KMS-11 (cell line): ENCODE results near the gene PABPC4L.

Experiments used
- H2AFZ ChIP-seq: fragments of 200-600 bp; sonication (generic); 2 replicates; pipeline ENCODE4 v1.6.1; 2016; ENCODE audit warnings: antibody characterized with exemption, mixed run types, low read depth
- H3K27ac ChIP-seq: fragments of 200-600 bp; sonication (generic); 2 replicates; pipeline ENCODE4 v1.6.1; 2016; ENCODE audit warnings: mild to moderate bottlenecking, mixed run types
- H3K27me3 ChIP-seq: fragments of 200-600 bp; sonication (generic); 2 replicates; pipeline ENCODE4 v1.6.1; 2017; ENCODE audit warnings: mild to moderate bottlenecking, low read depth, mixed run types, moderate library complexity; ENCODE audit not compliant: insufficient read depth
- H3K36me3 ChIP-seq: fragments of 200-600 bp; sonication (generic); 2 replicates; pipeline ENCODE4 v1.6.1; 2017; ENCODE audit warnings: mild to moderate bottlenecking, mixed run types; ENCODE audit not compliant: insufficient read depth
- H3K4me1 ChIP-seq: fragments of 200-600 bp; sonication (generic); 2 replicates; pipeline ENCODE4 v1.6.1; 2016; ENCODE audit warnings: mild to moderate bottlenecking, low read depth, mixed run types; ENCODE audit not compliant: poor library complexity, severe bottlenecking
- H3K4me2 ChIP-seq: fragments of 200-600 bp; sonication (generic); 2 replicates; pipeline ENCODE4 v1.7.0; 2016; ENCODE audit warnings: mild to moderate bottlenecking, mixed run types
- H3K4me3 ChIP-seq: fragments of 200-600 bp; sonication (generic); IDR thresholded peaks from 2 replicates; pipeline ENCODE4 v1.6.1; 2017; ENCODE audit warnings: low read depth, low read length, mixed read lengths; ENCODE audit not compliant: insufficient read depth
- H3K79me2 ChIP-seq: fragments of 200-600 bp; sonication (generic); 2 replicates; pipeline ENCODE4 v1.6.1; 2016; ENCODE audit warnings: low read depth, mixed run types; ENCODE audit not compliant: insufficient read depth
- H3K9ac ChIP-seq: fragments of 200-600 bp; sonication (generic); 2 replicates; pipeline ENCODE4 v1.6.1; 2016; ENCODE audit warnings: mild to moderate bottlenecking, mixed run types
- H4K20me1 ChIP-seq: fragments of 200-600 bp; sonication (generic); 2 replicates; pipeline ENCODE4 v1.6.1; 2016; ENCODE audit warnings: mild to moderate bottlenecking, mixed run types; ENCODE audit not compliant: insufficient read depth
- TF ChIP-seq, protein P1 (sequence below): fragments of 200-600 bp; sonication (generic); conservative IDR thresholded peaks from 2 replicates; pipeline ENCODE4 v1.6.1; 2017; ENCODE audit warnings: low read depth, mild to moderate bottlenecking, antibody characterized with exemption, low read length, moderate library complexity, mixed read lengths

PABPC4L gene

DNA sequence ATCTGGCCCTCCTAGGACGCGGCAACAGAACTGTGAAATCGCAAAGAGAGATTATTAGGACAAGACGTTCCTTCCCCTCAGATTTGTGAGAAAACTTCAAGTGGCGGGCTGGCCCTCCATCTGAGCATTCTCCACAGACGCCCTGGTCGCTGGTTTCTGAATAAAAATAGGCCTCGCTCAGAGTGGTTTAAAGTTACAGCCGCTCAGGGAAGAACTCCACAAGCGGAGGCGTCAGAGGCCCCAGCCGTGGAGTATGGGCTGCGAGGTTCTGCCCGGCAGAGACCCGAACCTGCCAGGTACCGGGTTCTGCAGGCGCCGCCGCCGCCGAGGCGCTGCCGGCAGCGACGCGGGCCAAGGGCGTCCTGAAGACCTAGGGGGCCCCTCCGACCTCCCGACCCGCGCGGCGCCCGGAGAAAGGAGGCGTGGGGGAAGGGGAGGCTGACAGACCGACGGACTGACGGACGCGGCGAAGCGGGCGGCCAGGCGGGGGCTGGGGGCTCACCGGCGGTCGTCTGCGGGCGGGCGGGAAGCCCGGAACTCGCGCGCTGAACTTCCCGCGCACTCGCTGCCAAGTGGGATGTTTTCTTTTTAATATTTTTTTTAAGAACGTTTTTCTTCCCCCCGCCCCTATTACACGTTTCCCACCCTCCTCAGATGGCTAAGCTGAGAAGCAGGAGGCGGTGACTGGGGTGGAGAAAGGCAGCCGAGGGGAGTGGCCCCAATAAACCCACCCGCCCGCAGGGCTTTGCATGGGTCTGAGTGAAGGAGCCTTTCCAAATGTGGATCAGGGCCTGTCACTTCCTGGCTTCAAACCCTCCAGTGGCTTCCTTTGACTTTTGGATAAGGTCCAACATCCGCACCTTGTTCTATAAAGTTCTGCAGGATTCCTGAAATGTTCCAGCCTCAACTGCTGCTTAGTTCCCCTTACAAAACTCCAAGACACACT is at the start of gene PABPC4L:
PABPC4L (minus strand) TSS at position 574 of the 946 bp plus-strand sequence. CDS start 770 bp downstream, outside the sequence.
- H3K9ac ChIP-seq = no peak within 1 kb of the TSS
- no peaks in the 10 kb centered on the region for H3K27me3 ChIP-seq
- H4K20me1 ChIP-seq = no peaks in the 10 kb centered on the region
- peaks cover 11% of the 10 kb centered on the region for H3K4me1 ChIP-seq
- H3K27ac ChIP-seq = no peak within 1 kb of the TSS
- no peaks in the 10 kb centered on the region for H3K79me2 ChIP-seq
- no peak within 1 kb of the TSS for H3K4me2 ChIP-seq
- TF ChIP-seq, protein P1, sequence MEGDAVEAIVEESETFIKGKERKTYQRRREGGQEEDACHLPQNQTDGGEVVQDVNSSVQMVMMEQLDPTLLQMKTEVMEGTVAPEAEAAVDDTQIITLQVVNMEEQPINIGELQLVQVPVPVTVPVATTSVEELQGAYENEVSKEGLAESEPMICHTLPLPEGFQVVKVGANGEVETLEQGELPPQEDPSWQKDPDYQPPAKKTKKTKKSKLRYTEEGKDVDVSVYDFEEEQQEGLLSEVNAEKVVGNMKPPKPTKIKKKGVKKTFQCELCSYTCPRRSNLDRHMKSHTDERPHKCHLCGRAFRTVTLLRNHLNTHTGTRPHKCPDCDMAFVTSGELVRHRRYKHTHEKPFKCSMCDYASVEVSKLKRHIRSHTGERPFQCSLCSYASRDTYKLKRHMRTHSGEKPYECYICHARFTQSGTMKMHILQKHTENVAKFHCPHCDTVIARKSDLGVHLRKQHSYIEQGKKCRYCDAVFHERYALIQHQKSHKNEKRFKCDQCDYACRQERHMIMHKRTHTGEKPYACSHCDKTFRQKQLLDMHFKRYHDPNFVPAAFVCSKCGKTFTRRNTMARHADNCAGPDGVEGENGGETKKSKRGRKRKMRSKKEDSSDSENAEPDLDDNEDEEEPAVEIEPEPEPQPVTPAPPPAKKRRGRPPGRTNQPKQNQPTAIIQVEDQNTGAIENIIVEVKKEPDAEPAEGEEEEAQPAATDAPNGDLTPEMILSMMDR = no peak
- no peak within 1 kb of the TSS; the same call in 1 of the 2 replicates for H2AFZ ChIP-seq
- H3K36me3 ChIP-seq = no peaks in the 10 kb centered on the region
- no peak within 1 kb of the TSS for H3K4me3 ChIP-seq

DNA sequence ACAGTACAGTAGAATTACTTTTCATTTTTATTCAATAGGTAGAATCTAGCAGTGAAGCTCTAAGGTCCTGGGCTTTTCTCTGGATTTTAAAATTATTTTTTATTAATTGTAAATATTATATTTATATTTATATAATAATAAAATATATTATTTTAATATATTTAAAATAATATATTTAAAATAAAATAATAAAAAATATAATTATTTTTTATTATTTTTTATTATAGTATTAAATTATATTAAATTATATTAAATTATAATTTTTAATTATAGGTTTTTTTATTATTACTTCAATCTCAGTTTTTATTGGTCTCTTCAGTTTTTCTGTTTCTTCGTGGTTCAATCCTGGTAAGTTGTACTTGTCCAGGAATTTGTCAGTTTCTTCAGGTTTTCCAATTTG is 49.7 kb upstream of the PABPC4L start:
- H3K27ac ChIP-seq = no peak overlapping the region

DNA sequence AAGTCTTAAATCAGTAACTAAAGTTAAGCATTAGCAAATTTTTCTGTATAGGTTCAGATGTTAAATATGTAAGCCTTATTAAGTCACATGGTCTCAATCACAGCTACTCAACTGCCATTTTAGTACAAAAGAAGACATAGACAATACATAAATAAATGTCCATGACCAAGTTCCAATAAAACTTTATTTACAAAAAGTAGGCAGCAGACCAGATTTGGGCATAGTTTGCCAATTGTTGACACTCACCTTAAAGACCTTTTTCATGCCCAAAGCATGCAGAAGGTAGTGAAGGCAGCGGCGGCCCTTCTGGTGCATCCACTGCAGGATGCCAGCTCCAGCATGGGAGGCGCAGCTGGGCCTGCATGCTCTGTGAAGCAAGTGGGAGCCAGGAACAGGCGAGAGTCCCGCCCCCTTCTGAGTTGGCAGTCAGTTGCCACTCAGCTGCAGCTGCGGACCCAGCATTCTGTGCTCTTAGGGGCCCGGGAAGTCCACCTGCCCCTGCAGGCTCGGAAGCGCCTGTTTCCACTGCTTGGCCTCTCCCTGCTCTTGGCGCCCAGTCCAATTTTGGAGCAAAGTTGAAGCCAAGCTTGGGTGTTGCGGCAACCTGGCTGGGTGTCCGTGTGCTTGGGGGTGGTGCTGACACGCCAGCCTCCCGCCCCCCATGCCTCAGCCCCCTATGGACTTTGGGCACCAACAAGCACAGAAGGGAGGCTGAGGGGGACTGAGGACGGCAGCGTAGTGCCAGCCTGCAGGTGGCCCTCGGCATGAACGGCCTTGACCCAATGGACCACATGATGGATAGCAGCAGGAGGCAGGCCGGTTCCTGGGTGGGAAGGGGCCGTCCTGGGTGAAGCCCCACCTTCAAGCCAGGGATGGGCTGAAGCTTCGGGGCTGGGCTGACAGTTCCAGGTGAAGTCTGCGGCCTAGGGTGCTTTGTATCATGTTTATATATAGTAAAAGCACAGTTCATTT is 42.4 kb upstream of the PABPC4L start:
- H3K4me3 ChIP-seq = no peak overlapping the region
- H3K36me3 ChIP-seq = no peaks in the 10 kb centered on the region
- H3K27me3 ChIP-seq = no peaks in the 10 kb centered on the region
- no peak overlapping the region for H3K4me2 ChIP-seq
- H3K4me1 ChIP-seq = no peaks in the 10 kb centered on the region
- no peak overlapping the region for H3K27ac ChIP-seq
- no peak overlapping the region for H3K9ac ChIP-seq
- H2AFZ ChIP-seq = no peak overlapping the region
- TF ChIP-seq, protein P1 = no peak
- H3K79me2 ChIP-seq = no peaks in the 10 kb centered on the region
- H4K20me1 ChIP-seq = no peaks in the 10 kb centered on the region

More for the DNA sequence above, 49.7 kb upstream of the PABPC4L start:
- H3K9ac ChIP-seq = no peak overlapping the region
- H2AFZ ChIP-seq = no peak overlapping the region
- H4K20me1 ChIP-seq = no peaks in the 10 kb centered on the region
- TF ChIP-seq, protein P1 = no peak
- H3K4me1 ChIP-seq = no peaks in the 10 kb centered on the region
- no peaks in the 10 kb centered on the region for H3K36me3 ChIP-seq
- H3K27me3 ChIP-seq = no peaks in the 10 kb centered on the region
- no peaks in the 10 kb centered on the region for H3K79me2 ChIP-seq
- H3K4me3 ChIP-seq = no peak overlapping the region
- no peak overlapping the region for H3K4me2 ChIP-seq

DNA sequence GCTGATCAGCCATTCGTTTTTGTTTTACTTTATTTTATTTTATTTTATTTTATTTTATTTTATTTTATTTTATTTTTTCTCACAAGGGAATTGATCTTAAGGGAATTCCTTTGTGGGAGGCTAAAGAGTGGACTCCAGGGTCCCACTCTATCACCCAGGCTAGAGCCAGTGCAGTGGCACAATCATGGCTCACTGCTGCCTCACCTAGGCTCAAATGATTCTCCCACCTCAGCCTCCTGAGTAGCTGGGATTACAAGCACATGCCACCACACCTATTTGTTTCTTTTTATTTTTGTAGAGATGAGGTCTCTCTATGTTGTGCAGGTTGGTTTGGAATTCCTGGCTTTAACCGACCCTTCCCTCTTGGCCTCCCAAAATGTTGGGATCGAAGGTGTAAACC is 17.5 kb upstream of the PABPC4L start:
- Histone ChIP-seq H3K4me3 (no peak overlapping the region), H3K27ac (no peak overlapping the region), H3K4me2 (no peak overlapping the region), H3K27me3 (no peaks in the 10 kb centered on the region), H4K20me1 (no peaks in the 10 kb centered on the region), H2AFZ (no peak overlapping the region), H3K79me2 (no peaks in the 10 kb centered on the region), H3K9ac (no peak overlapping the region), H3K4me1 (no peaks in the 10 kb centered on the region), H3K36me3 (no peaks in the 10 kb centered on the region)
- TF ChIP-seq, protein P1 = no peak
